HCT116 (cell line): ENCODE measurements around the gene FOXP1. TPM values are rescaled to one million over a fixed set of nuclear protein-coding genes. Genes with fewer than 3 reads are reported as not detected.

ENCODE experiments used
- ATAC-seq: fragments of 200-7000 bp; cut with Tn5 transposase; 2 replicates; pipeline ENCODE4 v1.9.1; 2020; ENCODE audit warnings: mild to moderate bottlenecking, moderate library complexity
- BruUV-seq: library from RNA; stranded (reverse); fragments of 400-500 nt; replicated peaks from 2 replicates; lab custom pipeline; 2021; lab: Mats Ljungman, UMichigan
- CTCF ChIA-PET: fragments of 300-600 bp; sonication (Branson Sonifier 250); formaldehyde crosslinking; loops from one replicate; lab custom pipeline; 2021; ENCODE audit warnings: antibody characterized with exemption; lab: Charles Lee
- POLR2A ChIA-PET: fragments of 300-600, 350-600 bp; sonication (Branson Sonifier 250); formaldehyde crosslinking; loops from one replicate; lab custom pipeline; 2021; ENCODE audit warnings: antibody characterized with exemption; lab: Charles Lee
- RAD21 ChIA-PET, 2 experiments: fragments of 300-600 bp; sonication (Branson Sonifier 250); formaldehyde crosslinking; loops; one replicate each; lab custom pipeline; 2023; ENCODE audit warnings: low total read pairs in 2 of 2; ENCODE audit not compliant: uncharacterized antibody in 2 of 2, unreplicated experiment in 2 of 2, low non-redundant PET in 1 of 2; lab: Charles Lee
- DNase-seq: peaks from one replicate; pipeline ENCODE4 v3.0.0-alpha.2; 2010; ENCODE audit warnings: low read depth, low spot score
- H2AFZ ChIP-seq: fragments of 200-600 bp; shearing (Covaris generic), sonication (generic); 2 replicates; pipeline ENCODE4 v1.6.1; 2017; ENCODE audit warnings: low read depth, mixed run types, mixed read lengths, antibody characterized with exemption, low read length; ENCODE audit not compliant: poor library complexity, severe bottlenecking
- H3K27ac ChIP-seq: 2 replicates; pipeline ENCODE4 v1.5.1; 2012; ENCODE audit warnings: low read depth, low read length
- H3K27me3 ChIP-seq: fragments of 200-600 bp; sonication (generic); 2 replicates; pipeline ENCODE4 v1.6.1; 2016; ENCODE audit warnings: mixed run types, low read length, mixed read lengths; ENCODE audit not compliant: insufficient read depth
- H3K36me3 ChIP-seq, 2 experiments: fragments of 200-500 bp in 1 of 2; fragments of 200-600 bp in 1 of 2; sonication (Bioruptor generic) in 1 of 2; sonication (generic) in 1 of 2; 2 replicates each; pipeline versions ENCODE4 v1.5.1 to v1.6.1; 2014 to 2016; ENCODE audit warnings: low read length in 2 of 2, inconsistent platforms in 1 of 2, mixed read lengths in 1 of 2, mixed run types in 1 of 2; ENCODE audit not compliant: insufficient read depth in 2 of 2, control insufficient read depth in 1 of 2
- H3K4me1 ChIP-seq, 2 experiments: fragments of 200-600 bp in 1 of 2; sonication (generic) in 1 of 2; 2 replicates each; pipeline versions ENCODE4 v1.5.1 to v1.6.1; 2012 to 2017; ENCODE audit warnings: low read length in 2 of 2, inconsistent platforms in 1 of 2, mild to moderate bottlenecking in 1 of 2, mixed read lengths in 1 of 2, mixed run types in 1 of 2, moderate library complexity in 1 of 2; ENCODE audit not compliant: insufficient read depth in 2 of 2, control insufficient read depth in 1 of 2
- H3K4me2 ChIP-seq: fragments of 200-600 bp; sonication (generic); 2 replicates; pipeline ENCODE4 v1.6.1; 2017; ENCODE audit warnings: mixed run types, low read length, mixed read lengths
- H3K4me3 ChIP-seq, 2 experiments: fragments of 200-600 bp in 1 of 2; sonication (generic) in 1 of 2; replicated peaks in 1 of 2; 2 replicates each; pipeline ENCODE4 v1.5.1; 2011 to 2016; ENCODE audit warnings: low read length in 2 of 2, control low read depth in 1 of 2, low read depth in 1 of 2, mild to moderate bottlenecking in 1 of 2, mixed read lengths in 1 of 2, mixed run types in 1 of 2
- H3K79me2 ChIP-seq: fragments of 200-600 bp; sonication (generic); 2 replicates; pipeline ENCODE4 v1.6.1; 2017; ENCODE audit warnings: mild to moderate bottlenecking, mixed run types, low read length, moderate library complexity, mixed read lengths; ENCODE audit not compliant: insufficient read depth
- H3K9ac ChIP-seq: fragments of 200-600 bp; sonication (generic); 2 replicates; pipeline ENCODE4 v1.6.1; 2016; ENCODE audit warnings: low read length, mixed read lengths
- H3K9me2 ChIP-seq: fragments of 200-600 bp; sonication (generic), shearing (Covaris generic); 2 replicates; pipeline ENCODE4 v1.6.1; 2017; ENCODE audit warnings: mixed run types, mild to moderate bottlenecking, moderate library complexity; ENCODE audit not compliant: insufficient read depth
- H3K9me3 ChIP-seq, 2 experiments: fragments of 200-500 bp in 1 of 2; fragments of 200-600 bp in 1 of 2; sonication (Bioruptor generic) in 1 of 2; sonication (generic) in 1 of 2; 2 replicates each; pipeline ENCODE4 v1.6.1; 2014 to 2017; ENCODE audit warnings: low read length in 2 of 2, mixed read lengths in 2 of 2, inconsistent platforms in 1 of 2, low read depth in 1 of 2, mild to moderate bottlenecking in 1 of 2, mixed run types in 1 of 2, moderate library complexity in 1 of 2; ENCODE audit not compliant: control insufficient read depth in 1 of 2, insufficient read depth in 1 of 2
- H4K20me1 ChIP-seq: fragments of 200-600 bp; sonication (generic), shearing (Covaris generic); 2 replicates; pipeline ENCODE4 v1.6.1; 2017; ENCODE audit warnings: mixed run types, mild to moderate bottlenecking, moderate library complexity; ENCODE audit not compliant: insufficient read depth
- CBX3 ChIP-seq: IDR thresholded peaks from 2 replicates; pipeline ENCODE4 v1.6.1; 2012; ENCODE audit warnings: low read depth
- CEBPB ChIP-seq: IDR thresholded peaks from 2 replicates; pipeline ENCODE4 v1.6.1; 2012; ENCODE audit warnings: low read depth
- EGR1 ChIP-seq: IDR thresholded peaks from 2 replicates; pipeline ENCODE4 v1.6.1; 2012; ENCODE audit warnings: low read depth
- EZH2 ChIP-seq: fragments of 200-600 bp; sonication (generic); IDR thresholded peaks from 2 replicates; pipeline ENCODE4 v1.6.1; 2017; ENCODE audit warnings: antibody characterized with exemption, mixed run types
- EZH2phosphoT487 ChIP-seq: fragments of 200-600 bp; IDR thresholded peaks from 2 replicates; pipeline ENCODE4 v1.6.1; 2018; ENCODE audit warnings: antibody characterized with exemption, borderline replicate concordance
- FOSL1 ChIP-seq: IDR thresholded peaks from 2 replicates; pipeline ENCODE4 v1.6.1; 2012; ENCODE audit warnings: low read depth
- JUND ChIP-seq: IDR thresholded peaks from 2 replicates; pipeline ENCODE4 v1.6.1; 2012
- POLR2A ChIP-seq: IDR thresholded peaks from 2 replicates; pipeline ENCODE4 v1.7.0; 2011; ENCODE audit warnings: borderline replicate concordance; ENCODE audit not compliant: insufficient read depth, insufficient read length; ENCODE audit errors: extremely low read depth
- RAD21 ChIP-seq: IDR thresholded peaks from 2 replicates; pipeline ENCODE4 v1.6.1; 2012; ENCODE audit warnings: low read depth, mild to moderate bottlenecking
- SIN3A ChIP-seq: IDR thresholded peaks from 2 replicates; pipeline ENCODE4 v1.6.1; 2012; ENCODE audit warnings: low read depth
- SP1 ChIP-seq: IDR thresholded peaks from 2 replicates; pipeline ENCODE4 v1.6.1; 2012; ENCODE audit warnings: low read depth
- SRF ChIP-seq: IDR thresholded peaks from 2 replicates; pipeline ENCODE4 v1.6.1; 2012; ENCODE audit warnings: low read depth
- TCF7L2 ChIP-seq: IDR thresholded peaks from 2 replicates; pipeline ENCODE4 v1.7.0; 2011; ENCODE audit warnings: borderline replicate concordance, inconsistent platforms; ENCODE audit not compliant: insufficient read depth, insufficient read length; ENCODE audit errors: extremely low read depth
- YY1 ChIP-seq: IDR thresholded peaks from 2 replicates; pipeline ENCODE4 v1.6.1; 2011; ENCODE audit warnings: low read length, low read depth, moderate library complexity, mild to moderate bottlenecking; ENCODE audit not compliant: insufficient replicate concordance; ENCODE audit errors: extremely low read depth
- ZFX ChIP-seq: fragments of 450-650 bp; IDR thresholded peaks from 2 replicates; pipeline ENCODE4 v1.6.1; 2017
- ZNF274 ChIP-seq: fragments of 200-500 bp; sonication (Bioruptor generic); IDR thresholded peaks from 2 replicates; pipeline ENCODE4 v1.6.1; 2014; ENCODE audit warnings: mild to moderate bottlenecking, low read depth, low read length, inconsistent platforms
- intact Hi-C: fragments of 100-400 bp; cut with micrococcal nuclease; formaldehyde crosslinking; loops from 2 replicates; pipeline ENCODE4 v1.10.0; 2022
- total RNA-seq: library from RNA; stranded (reverse); gene quantifications from one replicate; pipeline ENCODE4 v1.2.1, GENCODE V29; 2021; ENCODE audit not compliant: unreplicated experiment
- TF ChIP-seq, protein P1 (sequence below): IDR thresholded peaks from 2 replicates; pipeline ENCODE4 v1.6.1; 2012
- TF ChIP-seq, protein P2 (sequence below), 3 experiments: fragments of 200-600 bp in 1 of 3; sonication (generic) in 1 of 3; IDR thresholded peaks in 2 of 3; conservative IDR thresholded peaks in 1 of 3; 2 replicates each; pipeline ENCODE4 v1.5.1; 2012 to 2017; ENCODE audit warnings: low read depth in 2 of 3, low read length in 2 of 3, antibody characterized with exemption in 1 of 3, borderline replicate concordance in 1 of 3, control low read depth in 1 of 3, mild to moderate bottlenecking in 1 of 3, mixed read lengths in 1 of 3, mixed run types in 1 of 3, moderate library complexity in 1 of 3; ENCODE audit not compliant: insufficient read depth in 1 of 3
- TF ChIP-seq, protein P3 (sequence below): IDR thresholded peaks from 2 replicates; pipeline ENCODE4 v1.6.1; 2012
- TF ChIP-seq, protein P4 (sequence below): IDR thresholded peaks from 2 replicates; pipeline ENCODE4 v1.6.1; 2011; ENCODE audit warnings: mild to moderate bottlenecking, low read length, moderate library complexity; ENCODE audit not compliant: insufficient replicate concordance; ENCODE audit errors: extremely low read depth

Gene FOXP1
- total RNA-seq, 1 experiment from 2014 or later: 11.4 TPM

DNA sequence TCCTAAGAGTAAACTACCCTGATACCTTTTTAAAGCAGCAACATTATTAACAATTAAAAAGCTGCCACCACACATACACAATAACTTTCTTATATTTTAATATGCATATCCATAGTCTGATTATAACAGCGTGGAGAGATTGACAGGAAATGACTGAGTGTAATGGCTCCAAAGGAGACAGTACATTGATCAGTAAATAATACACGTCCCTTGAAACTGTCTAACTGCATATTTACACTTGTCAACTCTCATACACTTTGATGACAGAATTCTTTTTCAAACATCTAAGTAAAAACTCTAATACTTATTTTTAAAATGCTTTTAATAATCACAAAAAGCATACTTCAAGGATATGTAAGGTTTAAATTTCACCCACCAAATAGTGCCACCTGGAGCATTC is 99.5 kb downstream of the FOXP1 start:
- H4K20me1 ChIP-seq: no peaks in the 10 kb centered on the region
- no peak overlapping the region for H3K4me2 ChIP-seq
- no peaks in the 10 kb centered on the region for H3K9me2 ChIP-seq
- no peak overlapping the region for H2AFZ ChIP-seq
- no peaks in the 10 kb centered on the region for H3K79me2 ChIP-seq
- no TSS peak for BruUV-seq
- no peaks in the 10 kb centered on the region for H3K27me3 ChIP-seq
- H3K9me3 ChIP-seq: no peaks in the 10 kb centered on the region
- TF ChIP-seq EZH2phosphoT487: no peak
- TF ChIP-seq JUND: no peak
- TF ChIP-seq EGR1: no peak
- no peak for TF ChIP-seq POLR2A
- TF ChIP-seq, protein P1, sequence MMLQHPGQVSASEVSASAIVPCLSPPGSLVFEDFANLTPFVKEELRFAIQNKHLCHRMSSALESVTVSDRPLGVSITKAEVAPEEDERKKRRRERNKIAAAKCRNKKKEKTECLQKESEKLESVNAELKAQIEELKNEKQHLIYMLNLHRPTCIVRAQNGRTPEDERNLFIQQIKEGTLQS: no peak
- no peak for TF ChIP-seq ZNF274
- TF ChIP-seq EZH2: no peak
- TF ChIP-seq CEBPB: no peak
- TF ChIP-seq, protein P2, sequence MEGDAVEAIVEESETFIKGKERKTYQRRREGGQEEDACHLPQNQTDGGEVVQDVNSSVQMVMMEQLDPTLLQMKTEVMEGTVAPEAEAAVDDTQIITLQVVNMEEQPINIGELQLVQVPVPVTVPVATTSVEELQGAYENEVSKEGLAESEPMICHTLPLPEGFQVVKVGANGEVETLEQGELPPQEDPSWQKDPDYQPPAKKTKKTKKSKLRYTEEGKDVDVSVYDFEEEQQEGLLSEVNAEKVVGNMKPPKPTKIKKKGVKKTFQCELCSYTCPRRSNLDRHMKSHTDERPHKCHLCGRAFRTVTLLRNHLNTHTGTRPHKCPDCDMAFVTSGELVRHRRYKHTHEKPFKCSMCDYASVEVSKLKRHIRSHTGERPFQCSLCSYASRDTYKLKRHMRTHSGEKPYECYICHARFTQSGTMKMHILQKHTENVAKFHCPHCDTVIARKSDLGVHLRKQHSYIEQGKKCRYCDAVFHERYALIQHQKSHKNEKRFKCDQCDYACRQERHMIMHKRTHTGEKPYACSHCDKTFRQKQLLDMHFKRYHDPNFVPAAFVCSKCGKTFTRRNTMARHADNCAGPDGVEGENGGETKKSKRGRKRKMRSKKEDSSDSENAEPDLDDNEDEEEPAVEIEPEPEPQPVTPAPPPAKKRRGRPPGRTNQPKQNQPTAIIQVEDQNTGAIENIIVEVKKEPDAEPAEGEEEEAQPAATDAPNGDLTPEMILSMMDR (IDR thresholded peaks at IDR 0.05 in 2 of 3, conservative IDR thresholded peaks at IDR 0.05 in 1 of 3; ENCODE audit: borderline replicate concordance in 1 of 3, insufficient read depth in 1 of 3, low read depth in 2 of 3, low read length in 2 of 3): no peak
- no peak for TF ChIP-seq TCF7L2
- no peak for TF ChIP-seq CBX3
- no peak for TF ChIP-seq RAD21
- TF ChIP-seq SRF: no peak
- TF ChIP-seq, protein P3, sequence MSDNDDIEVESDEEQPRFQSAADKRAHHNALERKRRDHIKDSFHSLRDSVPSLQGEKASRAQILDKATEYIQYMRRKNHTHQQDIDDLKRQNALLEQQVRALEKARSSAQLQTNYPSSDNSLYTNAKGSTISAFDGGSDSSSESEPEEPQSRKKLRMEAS: no peak
- TF ChIP-seq YY1: no peak
- TF ChIP-seq, protein P4, sequence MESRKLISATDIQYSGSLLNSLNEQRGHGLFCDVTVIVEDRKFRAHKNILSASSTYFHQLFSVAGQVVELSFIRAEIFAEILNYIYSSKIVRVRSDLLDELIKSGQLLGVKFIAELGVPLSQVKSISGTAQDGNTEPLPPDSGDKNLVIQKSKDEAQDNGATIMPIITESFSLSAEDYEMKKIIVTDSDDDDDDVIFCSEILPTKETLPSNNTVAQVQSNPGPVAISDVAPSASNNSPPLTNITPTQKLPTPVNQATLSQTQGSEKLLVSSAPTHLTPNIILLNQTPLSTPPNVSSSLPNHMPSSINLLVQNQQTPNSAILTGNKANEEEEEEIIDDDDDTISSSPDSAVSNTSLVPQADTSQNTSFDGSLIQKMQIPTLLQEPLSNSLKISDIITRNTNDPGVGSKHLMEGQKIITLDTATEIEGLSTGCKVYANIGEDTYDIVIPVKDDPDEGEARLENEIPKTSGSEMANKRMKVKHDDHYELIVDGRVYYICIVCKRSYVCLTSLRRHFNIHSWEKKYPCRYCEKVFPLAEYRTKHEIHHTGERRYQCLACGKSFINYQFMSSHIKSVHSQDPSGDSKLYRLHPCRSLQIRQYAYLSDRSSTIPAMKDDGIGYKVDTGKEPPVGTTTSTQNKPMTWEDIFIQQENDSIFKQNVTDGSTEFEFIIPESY: no peak
- no peak for TF ChIP-seq SP1
- no peak for TF ChIP-seq SIN3A
- TF ChIP-seq ZFX: no peak
- TF ChIP-seq FOSL1: no peak
- TF ChIP-seq, all 23 proteins: peak for 0
- H3K4me1 ChIP-seq: no peaks in the 10 kb centered on the region
- no peaks in the 10 kb centered on the region for H3K36me3 ChIP-seq
- POLR2A ChIA-PET: no interaction called here
- DNase-seq (no peak), ATAC-seq (no peak)
- CTCF ChIA-PET: no interaction called here
- no peak overlapping the region for H3K9ac ChIP-seq
- intact Hi-C loops: no loop called here
- H3K4me3 ChIP-seq: no peak overlapping the region
- no peak overlapping the region for H3K27ac ChIP-seq
- RAD21 ChIA-PET: no interaction called here
